GM03348 (cell line): ENCODE results near the gene WWC2.
A peak's percentile ranks its signal among the peaks of the same experiment; 100 is the strongest.
"Not testable (repeated sequence)": the region's sequence is repeated elsewhere in the genome, so short reads cannot be mapped to it uniquely, and the experiment has no call there.

Experiments
- DNase-seq: peaks from one replicate; pipeline ENCODE4 v3.0.0; 2012; ENCODE audit warnings: low spot score

The WWC2 gene

GRCh38 chr4:183100827-183101226 lies 1.8 kb downstream of the WWC2 start:
- DNase-seq, result no peak

GRCh38 chr4:183101956-183102480 lies 3.0 kb downstream of the WWC2 start:
- DNase-seq, result no peak

- no peak for DNase-seq
These were observed 6.0 kb downstream of the WWC2 start for GRCh38 chr4:183105092-183105491.

- no peak for DNase-seq
These were observed 7.8 kb downstream of the WWC2 start for GRCh38 chr4:183106839-183107238.

- no peak for DNase-seq
These were observed 8.9 kb downstream of the WWC2 start for GRCh38 chr4:183107891-183108459.

- DNase-seq, result no peak
These were observed 11.2 kb downstream of the WWC2 start for GRCh38 chr4:183110244-183110643.

GRCh38 chr4:183111452-183111885 lies 12.4 kb downstream of the WWC2 start:
- no peak for DNase-seq

GRCh38 chr4:183118141-183118540 lies 19.1 kb downstream of the WWC2 start:
- DNase-seq, result no peak

- DNase-seq, result peak; percentile 88
These were observed 19.5 kb downstream of the WWC2 start for GRCh38 chr4:183118585-183118984.

- not testable (repeated sequence) for DNase-seq
These were observed 22.6 kb downstream of the WWC2 start for GRCh38 chr4:183121660-183122059.

GRCh38 chr4:183124228-183124627 lies 25.2 kb downstream of the WWC2 start:
- no peak for DNase-seq

GRCh38 chr4:183124865-183125264 lies 25.8 kb downstream of the WWC2 start:
- peak; percentile 15 for DNase-seq

GRCh38 chr4:183129125-183129524 lies 30.1 kb downstream of the WWC2 start:
- no peak for DNase-seq

- no peak for DNase-seq
These were observed 30.6 kb downstream of the WWC2 start for GRCh38 chr4:183129675-183130074.

- DNase-seq, result no peak
These were observed 31.5 kb downstream of the WWC2 start for GRCh38 chr4:183130328-183131155.

- DNase-seq, result no peak
These were observed 33.0 kb downstream of the WWC2 start for GRCh38 chr4:183132081-183132480.

- no peak for DNase-seq
These were observed 33.8 kb downstream of the WWC2 start for GRCh38 chr4:183132865-183133264.

GRCh38 chr4:183136855-183137254 lies 37.8 kb downstream of the WWC2 start:
- DNase-seq, result no peak

- DNase-seq, result no peak
These were observed 40.1 kb downstream of the WWC2 start for GRCh38 chr4:183139058-183139750.

- no peak for DNase-seq
These were observed 41.0 kb downstream of the WWC2 start for GRCh38 chr4:183139972-183140570.

GRCh38 chr4:183140911-183141320 lies 41.9 kb downstream of the WWC2 start:
- peak; percentile 64 for DNase-seq

- DNase-seq, result no peak
These were observed 42.9 kb downstream of the WWC2 start for GRCh38 chr4:183141997-183142396.
